PC-9 (cell line): ENCODE measurements around the gene SLC25A14. TPM values are rescaled to one million over a fixed set of nuclear protein-coding genes. Genes with fewer than 3 reads are reported as not detected.

Source experiments
- BruUV-seq: library from RNA; stranded (reverse); fragments of 400-500 nt; replicated peaks from 2 replicates; lab custom pipeline; 2021; lab: Mats Ljungman, UMichigan
- CTCF ChIA-PET: fragments of 300-600 bp; sonication (Branson Sonifier 250); formaldehyde crosslinking; loops from one replicate; lab custom pipeline; 2022; ENCODE audit warnings: antibody characterized with exemption; lab: Charles Lee
- POLR2A ChIA-PET: fragments of 300-600 bp; sonication (Branson Sonifier 250); formaldehyde crosslinking; loops from one replicate; lab custom pipeline; 2022; ENCODE audit warnings: antibody characterized with exemption; ENCODE audit not compliant: unreplicated experiment; lab: Charles Lee
- DNase-seq, 2 experiments: peaks; one replicate each; pipeline versions ENCODE4 v3.0.0 to v3.0.0-alpha.2; 2015 to 2022; ENCODE audit warnings: mixed read lengths in 1 of 2
- H2AFZ ChIP-seq: fragments of 200-600 bp; sonication (generic); 2 replicates; pipeline ENCODE4 v1.8.1; 2017; ENCODE audit warnings: antibody characterized with exemption
- H3F3A ChIP-seq: fragments of 200-600 bp; sonication (generic); 2 replicates; pipeline ENCODE4 v1.8.1; 2017; ENCODE audit warnings: antibody characterized with exemption, mild to moderate bottlenecking, low read depth; ENCODE audit not compliant: insufficient read depth
- H3K27ac ChIP-seq: fragments of 200-600 bp; sonication (generic); 2 replicates; pipeline ENCODE4 v1.6.1; 2016; ENCODE audit warnings: mixed run types
- H3K27me3 ChIP-seq: fragments of 200-600 bp; sonication (generic); 2 replicates; pipeline ENCODE4 v1.6.1; 2016; ENCODE audit warnings: low read depth, mixed run types; ENCODE audit not compliant: insufficient read depth
- H3K36me3 ChIP-seq: fragments of 200-600 bp; sonication (generic); 2 replicates; pipeline ENCODE4 v1.6.1; 2016; ENCODE audit warnings: low read depth, mixed run types
- H3K4me1 ChIP-seq: fragments of 200-600 bp; sonication (generic); replicated peaks from 2 replicates; pipeline ENCODE4 v1.6.1; 2016; ENCODE audit warnings: mixed run types; ENCODE audit not compliant: insufficient read depth
- H3K4me2 ChIP-seq: fragments of 200-600 bp; sonication (generic); 2 replicates; pipeline ENCODE4 v1.6.1; 2017; ENCODE audit warnings: mixed run types
- H3K4me3 ChIP-seq: fragments of 200-600 bp; sonication (generic); 2 replicates; pipeline ENCODE4 v1.6.1; 2016; ENCODE audit warnings: mixed run types
- H3K79me2 ChIP-seq: fragments of 200-600 bp; sonication (generic); 2 replicates; pipeline ENCODE4 v1.6.1; 2017; ENCODE audit warnings: low read depth, mixed run types
- H3K9me2 ChIP-seq: fragments of 200-600 bp; sonication (generic); 2 replicates; pipeline ENCODE4 v1.8.1; 2017; ENCODE audit warnings: mild to moderate bottlenecking; ENCODE audit not compliant: insufficient read depth
- H3K9me3 ChIP-seq: fragments of 200-600 bp; sonication (generic); 2 replicates; pipeline ENCODE4 v1.8.1; 2016; ENCODE audit warnings: low read depth; ENCODE audit not compliant: insufficient read depth
- H4K20me1 ChIP-seq: fragments of 200-600 bp; sonication (generic); 2 replicates; pipeline ENCODE4 v1.8.1; 2017; ENCODE audit not compliant: insufficient read depth
- CTCF ChIP-seq: fragments of 200-600 bp; sonication (generic); conservative IDR thresholded peaks from 2 replicates; pipeline ENCODE4 v1.6.1; 2017; ENCODE audit warnings: mixed run types, antibody characterized with exemption, mild to moderate bottlenecking, moderate library complexity
- EZH2 ChIP-seq: fragments of 200-600 bp; sonication (generic); IDR thresholded peaks from 2 replicates; pipeline ENCODE4 v1.8.0; 2017; ENCODE audit warnings: antibody characterized with exemption, low read depth
- intact Hi-C: fragments of 100-400 bp; cut with micrococcal nuclease; formaldehyde crosslinking; loops from one replicate; pipeline ENCODE4 v1.10.0; 2022; ENCODE audit not compliant: unreplicated experiment
- total RNA-seq: library from RNA; stranded (reverse); gene quantifications from 2 replicates; pipeline ENCODE4 v1.2.3, GENCODE V29; 2021

SLC25A14 gene
- total RNA-seq, 1 experiment from 2014 or later: 30.4 TPM

- TF ChIP-seq CTCF (no peak), EZH2 (no peak)
- no peaks in the 10 kb centered on the region for H4K20me1 ChIP-seq
- H3F3A ChIP-seq: no peaks in the 10 kb centered on the region; the same call in 1 of the 2 replicates
- no peak overlapping the region for H2AFZ ChIP-seq
- no peaks in the 10 kb centered on the region for H3K9me2 ChIP-seq
- intact Hi-C loops: no loop called here
- H3K4me3 ChIP-seq: no peak overlapping the region
- no peaks in the 10 kb centered on the region for H3K9me3 ChIP-seq
- DNase-seq: no peak
- 0 out of 2 replicates have a peak, but pooled peaks cover 3% of the 10 kb centered on the region for H3K27me3 ChIP-seq
- peaks cover 10% of the 10 kb centered on the region; the same call in 1 of the 2 replicates for H3K36me3 ChIP-seq
- H3K79me2 ChIP-seq: no peaks in the 10 kb centered on the region
- H3K4me2 ChIP-seq: no peak overlapping the region
- CTCF ChIA-PET: no interaction called here
- H3K27ac ChIP-seq: no peak overlapping the region
- BruUV-seq: no TSS peak
- POLR2A ChIA-PET: no interaction called here
- no peaks in the 10 kb centered on the region for H3K4me1 ChIP-seq
Observed at GRCh38 chrX:130413415-130413814, 73.7 kb downstream of the SLC25A14 start.

- no TSS peak for BruUV-seq
Observed at GRCh38 chrX:130414800-130415199, 75.1 kb downstream of the SLC25A14 start.

GRCh38 chrX:130415201-130415600, 75.5 kb downstream of the SLC25A14 start:
- TF ChIP-seq CTCF: no peak
- TF ChIP-seq EZH2: no peak
- no TSS peak for BruUV-seq
- H3K79me2 ChIP-seq: no peaks in the 10 kb centered on the region
- CTCF ChIA-PET: no interaction called here
- H3K9me2 ChIP-seq: no peaks in the 10 kb centered on the region
- H3K36me3 ChIP-seq: no peaks in the 10 kb centered on the region; the same call in 1 of the 2 replicates
- H3K4me3 ChIP-seq: no peak overlapping the region
- intact Hi-C loops: no loop called here
- H3K9me3 ChIP-seq: no peaks in the 10 kb centered on the region
- no peak overlapping the region for H3K27ac ChIP-seq
- no peaks in the 10 kb centered on the region for H4K20me1 ChIP-seq
- 0 out of 2 replicates have a peak, but pooled peaks cover 3% of the 10 kb centered on the region for H3K27me3 ChIP-seq
- DNase-seq: no peak
- POLR2A ChIA-PET: no interaction called here
- H2AFZ ChIP-seq: no peak overlapping the region
- H3K4me1 ChIP-seq: no peaks in the 10 kb centered on the region
- H3K4me2 ChIP-seq: no peak overlapping the region
- no peaks in the 10 kb centered on the region; the same call in 1 of the 2 replicates for H3F3A ChIP-seq

More at GRCh38 chrX:130414800-130415199, 75.1 kb downstream of the SLC25A14 start:
- Histone ChIP-seq H3K9me3 (no peaks in the 10 kb centered on the region), H3K4me3 (no peak overlapping the region), H3K4me1 (no peaks in the 10 kb centered on the region), H3K36me3 (peaks cover 1% of the 10 kb centered on the region; the same call in 1 of the 2 replicates), H2AFZ (no peak overlapping the region), H3K9me2 (no peaks in the 10 kb centered on the region), H3K27ac (no peak overlapping the region), H3F3A (no peaks in the 10 kb centered on the region; the same call in 1 of the 2 replicates), H3K4me2 (no peak overlapping the region), H4K20me1 (no peaks in the 10 kb centered on the region), H3K27me3 (0 out of 2 replicates have a peak, but pooled peaks cover 3% of the 10 kb centered on the region), H3K79me2 (no peaks in the 10 kb centered on the region)
- DNase-seq: no peak
- POLR2A ChIA-PET: no interaction called here
- CTCF ChIA-PET: no interaction called here
- intact Hi-C loops: no loop called here
- no peak for TF ChIP-seq EZH2
- TF ChIP-seq CTCF: no peak
